ENCODE data around the gene TBC1D17. TPM values are rescaled to one million over a fixed set of nuclear protein-coding genes. Genes with fewer than 3 reads are reported as not detected.
A peak's percentile ranks its signal among the peaks of the same experiment; 100 is the strongest.

The TBC1D17 gene
- total and polyA plus RNA-seq, 2 donors, result 2.9 to 69.7 TPM

- DNase-seq (ENCODE audit: low read depth in 6 of 9, low spot score in 9 of 9), result peak; percentile 98 to 100 (median 98)
- H3K4me3 ChIP-seq (ENCODE audit: low read length in 2 of 2), result peak overlapping the region; percentile 74 to 89
- peaks cover 0 to 5% of the 10 kb centered on the region in 2 donors for H3K9me3 ChIP-seq (ENCODE audit: control insufficient read depth in 2 of 2, insufficient read depth in 1 of 2, low read length in 1 of 2)
- H3K36me3 ChIP-seq (ENCODE audit: control insufficient read depth in 2 of 2, insufficient read depth in 2 of 2, low read length in 1 of 2), result peaks cover 16 to 38% of the 10 kb centered on the region in 2 donors
- peak overlapping the region; percentile 99 to 100 for H3K27ac ChIP-seq (ENCODE audit: low read depth in 1 of 2, low read length in 1 of 2)
- no peaks in the 10 kb centered on the region for H3K27me3 ChIP-seq (ENCODE audit: control insufficient read depth in 2 of 2, insufficient read depth in 1 of 2, low read length in 1 of 2)
- under 1% methylated on average over 46 of the region's 46 CpGs for WGBS
- H3K4me1 ChIP-seq (ENCODE audit: control insufficient read depth in 2 of 2, insufficient read depth in 2 of 2, low read length in 2 of 2), result peaks cover 4 to 32% of the 10 kb centered on the region in 2 donors
Measured at GRCh38 chr19:49876422-49877019, 981 bp upstream of the TBC1D17 start.

GRCh38 chr19:49877879-49878743 is 609 bp downstream of the TBC1D17 start:
- peak overlapping the region; percentile 74 to 89 for H3K4me3 ChIP-seq (ENCODE audit: low read length in 2 of 2)
- peaks cover 3 to 12% of the 10 kb centered on the region in 2 donors for H3K9me3 ChIP-seq (ENCODE audit: control insufficient read depth in 2 of 2, insufficient read depth in 1 of 2, low read length in 1 of 2)
- peaks cover 32 to 45% of the 10 kb centered on the region in 2 donors for H3K36me3 ChIP-seq (ENCODE audit: control insufficient read depth in 2 of 2, insufficient read depth in 2 of 2, low read length in 1 of 2)
- peaks cover 4 to 28% of the 10 kb centered on the region in 2 donors for H3K4me1 ChIP-seq (ENCODE audit: control insufficient read depth in 2 of 2, insufficient read depth in 2 of 2, low read length in 2 of 2)
- 15% methylated on average over 41 of the region's 41 CpGs for WGBS
- DNase-seq (ENCODE audit: low read depth in 6 of 9, low spot score in 9 of 9), result peak; percentile 80 to 96 (median 94)
- no peaks in the 10 kb centered on the region for H3K27me3 ChIP-seq (ENCODE audit: control insufficient read depth in 2 of 2, insufficient read depth in 1 of 2, low read length in 1 of 2)
- peak overlapping the region; percentile 99 to 100 for H3K27ac ChIP-seq (ENCODE audit: low read depth in 1 of 2, low read length in 1 of 2)

GRCh38 chr19:49878744-49879070 is 1.2 kb downstream of the TBC1D17 start:
- Histone ChIP-seq H3K4me3 (ENCODE audit: low read length in 2 of 2) (no peak overlapping the region), H3K27ac (ENCODE audit: low read depth in 1 of 2, low read length in 1 of 2) (peak overlapping the region in 1 of 2 donors; percentile 100), H3K9me3 (ENCODE audit: control insufficient read depth in 2 of 2, insufficient read depth in 1 of 2, low read length in 1 of 2) (peaks cover 3 to 14% of the 10 kb centered on the region in 2 donors), H3K27me3 (ENCODE audit: control insufficient read depth in 2 of 2, insufficient read depth in 1 of 2, low read length in 1 of 2) (no peaks in the 10 kb centered on the region), H3K4me1 (ENCODE audit: control insufficient read depth in 2 of 2, insufficient read depth in 2 of 2, low read length in 2 of 2) (peaks cover 4 to 28% of the 10 kb centered on the region in 2 donors), H3K36me3 (ENCODE audit: control insufficient read depth in 2 of 2, insufficient read depth in 2 of 2, low read length in 1 of 2) (peaks cover 38 to 51% of the 10 kb centered on the region in 2 donors)
- WGBS, result 93% methylated on average over 9 of the region's 9 CpGs
- DNase-seq (ENCODE audit: low read depth in 6 of 9, low spot score in 9 of 9), result no peak

- no peaks in the 10 kb centered on the region for H3K27me3 ChIP-seq (ENCODE audit: control insufficient read depth in 2 of 2, insufficient read depth in 1 of 2, low read length in 1 of 2)
- peaks cover 45 to 56% of the 10 kb centered on the region in 2 donors for H3K36me3 ChIP-seq (ENCODE audit: control insufficient read depth in 2 of 2, insufficient read depth in 2 of 2, low read length in 1 of 2)
- WGBS, result 99% methylated on average over 12 of the region's 12 CpGs
- H3K9me3 ChIP-seq (ENCODE audit: control insufficient read depth in 2 of 2, insufficient read depth in 1 of 2, low read length in 1 of 2), result peaks cover 3 to 14% of the 10 kb centered on the region in 2 donors
- H3K4me3 ChIP-seq (ENCODE audit: low read length in 2 of 2), result no peak overlapping the region
- no peak overlapping the region for H3K27ac ChIP-seq (ENCODE audit: low read depth in 1 of 2, low read length in 1 of 2)
- DNase-seq (ENCODE audit: low read depth in 6 of 9, low spot score in 9 of 9), result no peak
- H3K4me1 ChIP-seq (ENCODE audit: control insufficient read depth in 2 of 2, insufficient read depth in 2 of 2, low read length in 2 of 2), result peaks cover 4 to 28% of the 10 kb centered on the region in 2 donors
Measured at GRCh38 chr19:49879243-49879963, 1.9 kb downstream of the TBC1D17 start.

- no peak overlapping the region for H3K27ac ChIP-seq (ENCODE audit: low read depth in 1 of 2, low read length in 1 of 2)
- DNase-seq (ENCODE audit: low read depth in 6 of 9, low spot score in 9 of 9), result no peak
- WGBS, result 97% methylated on average over 10 of the region's 10 CpGs
- peaks cover 4 to 24% of the 10 kb centered on the region in 2 donors for H3K4me1 ChIP-seq (ENCODE audit: control insufficient read depth in 2 of 2, insufficient read depth in 2 of 2, low read length in 2 of 2)
- H3K27me3 ChIP-seq (ENCODE audit: control insufficient read depth in 2 of 2, insufficient read depth in 1 of 2, low read length in 1 of 2), result no peaks in the 10 kb centered on the region
- no peak overlapping the region for H3K4me3 ChIP-seq (ENCODE audit: low read length in 2 of 2)
- peaks cover 3 to 14% of the 10 kb centered on the region in 2 donors for H3K9me3 ChIP-seq (ENCODE audit: control insufficient read depth in 2 of 2, insufficient read depth in 1 of 2, low read length in 1 of 2)
- H3K36me3 ChIP-seq (ENCODE audit: control insufficient read depth in 2 of 2, insufficient read depth in 2 of 2, low read length in 1 of 2), result peaks cover 51 to 60% of the 10 kb centered on the region in 2 donors
Measured at GRCh38 chr19:49880162-49880869, 2.8 kb downstream of the TBC1D17 start.

GRCh38 chr19:49881186-49881585 is 3.7 kb downstream of the TBC1D17 start:
- DNase-seq (ENCODE audit: low read depth in 6 of 9, low spot score in 9 of 9), result no peak
- Histone ChIP-seq H3K9me3 (ENCODE audit: control insufficient read depth in 2 of 2, insufficient read depth in 1 of 2, low read length in 1 of 2) (peaks cover 3 to 14% of the 10 kb centered on the region in 2 donors), H3K27ac (ENCODE audit: low read depth in 1 of 2, low read length in 1 of 2) (no peak overlapping the region), H3K4me3 (ENCODE audit: low read length in 2 of 2) (no peak overlapping the region), H3K36me3 (ENCODE audit: control insufficient read depth in 2 of 2, insufficient read depth in 2 of 2, low read length in 1 of 2) (peaks cover 55 to 60% of the 10 kb centered on the region in 2 donors), H3K27me3 (ENCODE audit: control insufficient read depth in 2 of 2, insufficient read depth in 1 of 2, low read length in 1 of 2) (no peaks in the 10 kb centered on the region), H3K4me1 (ENCODE audit: control insufficient read depth in 2 of 2, insufficient read depth in 2 of 2, low read length in 2 of 2) (peaks cover 2 to 17% of the 10 kb centered on the region in 2 donors)
- 97% methylated on average over 17 of the region's 17 CpGs for WGBS

- Histone ChIP-seq H3K27me3 (ENCODE audit: control insufficient read depth in 2 of 2, insufficient read depth in 1 of 2, low read length in 1 of 2) (no peaks in the 10 kb centered on the region), H3K27ac (ENCODE audit: low read depth in 1 of 2, low read length in 1 of 2) (no peak overlapping the region), H3K36me3 (ENCODE audit: control insufficient read depth in 2 of 2, insufficient read depth in 2 of 2, low read length in 1 of 2) (peaks cover 55 to 60% of the 10 kb centered on the region in 2 donors), H3K9me3 (ENCODE audit: control insufficient read depth in 2 of 2, insufficient read depth in 1 of 2, low read length in 1 of 2) (peaks cover 3 to 14% of the 10 kb centered on the region in 2 donors), H3K4me3 (ENCODE audit: low read length in 2 of 2) (no peak overlapping the region), H3K4me1 (ENCODE audit: control insufficient read depth in 2 of 2, insufficient read depth in 2 of 2, low read length in 2 of 2) (peaks cover 2 to 16% of the 10 kb centered on the region in 2 donors)
- no peak for DNase-seq (ENCODE audit: low read depth in 6 of 9, low spot score in 9 of 9)
- 98% methylated on average over 31 of the region's 31 CpGs for WGBS
Measured at GRCh38 chr19:49881672-49882394, 4.3 kb downstream of the TBC1D17 start.

- peaks cover 3 to 14% of the 10 kb centered on the region in 2 donors for H3K9me3 ChIP-seq (ENCODE audit: control insufficient read depth in 2 of 2, insufficient read depth in 1 of 2, low read length in 1 of 2)
- DNase-seq (ENCODE audit: low read depth in 6 of 9, low spot score in 9 of 9), result no peak
- peaks cover 0 to 3% of the 10 kb centered on the region in 2 donors for H3K27me3 ChIP-seq (ENCODE audit: control insufficient read depth in 2 of 2, insufficient read depth in 1 of 2, low read length in 1 of 2)
- WGBS, result 98% methylated on average over 14 of the region's 14 CpGs
- H3K27ac ChIP-seq (ENCODE audit: low read depth in 1 of 2, low read length in 1 of 2), result no peak overlapping the region
- peaks cover 58 to 60% of the 10 kb centered on the region in 2 donors for H3K36me3 ChIP-seq (ENCODE audit: control insufficient read depth in 2 of 2, insufficient read depth in 2 of 2, low read length in 1 of 2)
- H3K4me1 ChIP-seq (ENCODE audit: control insufficient read depth in 2 of 2, insufficient read depth in 2 of 2, low read length in 2 of 2), result peaks cover 2 to 14% of the 10 kb centered on the region in 2 donors
- no peak overlapping the region for H3K4me3 ChIP-seq (ENCODE audit: low read length in 2 of 2)
Measured at GRCh38 chr19:49882643-49883042, 5.1 kb downstream of the TBC1D17 start.

Data from thymus (tissue), 11 donors.